Kidney capillary endothelial cell (primary cell): ENCODE results near the gene SMG9.
"Not testable (repeated sequence)": the region's sequence is repeated elsewhere in the genome, so short reads cannot be mapped to it uniquely, and the experiment has no call there.

ENCODE experiments used
- DNase-seq: peaks from one replicate; pipeline ENCODE4 v3.0.0-alpha.2; 2018; ENCODE audit warnings: low spot score

SMG9 gene

DNA sequence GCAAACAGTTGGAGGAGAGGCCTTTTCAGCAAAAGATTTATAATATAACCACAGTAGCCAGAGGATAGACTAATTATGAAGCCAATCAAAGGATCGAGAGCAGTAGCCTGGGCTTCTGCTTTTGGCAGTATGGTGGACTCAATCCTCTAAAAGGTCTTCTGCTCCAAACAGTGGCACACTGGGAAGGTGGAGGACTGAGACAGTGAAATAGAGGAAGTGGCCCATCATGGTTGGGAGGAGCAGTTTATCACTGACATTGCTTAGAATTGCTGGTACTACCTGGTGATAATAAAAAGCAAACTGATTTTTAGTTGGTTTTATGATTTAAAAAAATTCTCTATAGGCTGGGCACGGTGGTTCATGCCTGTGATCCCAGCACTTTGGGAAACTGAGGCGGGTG is 63.9 kb downstream of the SMG9 start:
- no peak for DNase-seq

GRCh38 chr19:43690444-43690843 is 64.3 kb downstream of the SMG9 start:
- DNase-seq: no peak

GRCh38 chr19:43688059-43688701 is 66.6 kb downstream of the SMG9 start:
- DNase-seq: no peak

DNA sequence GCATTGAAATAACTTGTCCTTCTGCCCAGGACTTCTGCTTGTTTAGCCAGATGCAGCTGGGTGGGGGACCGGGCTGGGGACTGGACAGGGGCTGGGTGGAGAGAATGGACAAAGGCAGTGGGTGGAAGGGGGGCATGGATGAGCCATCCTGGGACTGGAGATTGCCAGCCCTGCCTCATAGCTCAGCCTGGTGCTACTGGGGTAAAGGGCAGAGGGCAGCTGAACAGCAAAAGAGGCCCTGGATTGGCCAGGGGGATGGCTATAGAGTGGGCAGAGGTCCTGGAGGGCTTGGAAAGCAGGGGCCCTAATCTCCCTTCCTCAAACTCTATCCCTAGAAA is 67.1 kb downstream of the SMG9 start:
- DNase-seq: no peak

GRCh38 chr19:43684326-43684725 is 70.4 kb downstream of the SMG9 start:
- DNase-seq: no peak

GRCh38 chr19:43683905-43684304 is 70.9 kb downstream of the SMG9 start:
- no peak for DNase-seq

- no peak for DNase-seq
Observed at GRCh38 chr19:43682824-43683661, 71.7 kb downstream of the SMG9 start.

DNA sequence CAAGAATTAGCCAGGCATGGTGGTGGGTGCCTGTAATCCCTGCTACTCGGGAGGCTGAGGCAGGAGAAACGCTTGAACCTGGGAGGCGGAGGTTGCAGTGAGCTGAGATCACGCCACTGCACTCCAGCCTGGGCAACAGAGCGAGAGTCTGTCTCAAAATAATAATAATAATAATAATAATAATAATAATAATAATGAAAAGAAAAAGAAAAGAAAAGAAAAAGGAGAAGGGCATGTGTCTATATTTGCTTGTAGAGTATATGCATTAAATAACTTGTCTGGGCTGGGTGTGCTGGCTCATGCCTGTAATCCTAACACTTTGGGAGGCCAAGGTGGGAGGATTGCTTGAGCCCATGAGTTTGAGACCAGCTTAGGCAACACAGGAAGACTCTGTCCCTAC is 72.5 kb downstream of the SMG9 start:
- DNase-seq: not testable (repeated sequence)

- DNase-seq: no peak
Observed at GRCh38 chr19:43681821-43682220, 72.9 kb downstream of the SMG9 start.

GRCh38 chr19:43678512-43679261 is 76.1 kb downstream of the SMG9 start:
- DNase-seq: no peak
